Stomach (tissue), 9 donors: ENCODE data around the gene GRIK1. TPM values are rescaled to one million over a fixed set of nuclear protein-coding genes. Genes with fewer than 3 reads are reported as not detected.

ENCODE experiments used
- DNase-seq, 2 donors: peaks; one replicate each; pipeline versions ENCODE4 v3.0.0 to v3.0.0-alpha.2; 2013 to 2019
- H3K27ac ChIP-seq, 5 donors: fragments of 200-600 bp in 4 of 5; sonication (generic) in 4 of 5; one replicate each; pipeline ENCODE4 v1.5.1; 2013 to 2019; ENCODE audit warnings: mild to moderate bottlenecking in 1 of 5, moderate library complexity in 1 of 5
- H3K27me3 ChIP-seq, 3 donors: fragments of 200-600 bp; sonication (generic); one replicate each; pipeline ENCODE4 v1.5.1; 2017 to 2019; ENCODE audit warnings: mixed run types in 1 of 3
- H3K36me3 ChIP-seq, 4 donors: fragments of 200-600 bp; sonication (generic); 1 replicate in 3 of 4; 2 replicates in 1 of 4; pipeline ENCODE4 v1.5.1; 2016 to 2019
- H3K4me1 ChIP-seq, 4 donors: fragments of 200-600 bp; sonication (generic); one replicate each; pipeline ENCODE4 v1.5.1; 2016 to 2019
- H3K4me3 ChIP-seq, 4 donors: fragments of 200-600 bp; sonication (generic) in 3 of 4; one replicate each; pipeline ENCODE4 v1.5.1; 2016 to 2019; ENCODE audit warnings: mild to moderate bottlenecking in 1 of 4
- H3K9me3 ChIP-seq, 4 donors: fragments of 200-600 bp; sonication (generic); one replicate each; pipeline ENCODE4 v1.5.1; 2016 to 2019
- EP300 ChIP-seq: sonication (generic); formaldehyde crosslinking; IDR thresholded peaks from one replicate; pipeline ENCODE4 v1.6.1; 2017; ENCODE audit warnings: antibody characterized with exemption
- POLR2A ChIP-seq, 4 donors: fragments of 450-650 bp; IDR thresholded peaks; one replicate each; pipeline ENCODE4 v1.6.1; 2016; ENCODE audit warnings: antibody characterized with exemption in 4 of 4, control low read depth in 2 of 4, mild to moderate bottlenecking in 1 of 4, moderate library complexity in 1 of 4
- POLR2AphosphoS5 ChIP-seq, 3 donors: sonication (generic); formaldehyde crosslinking; IDR thresholded peaks; one replicate each; pipeline ENCODE4 v1.6.1; 2016; ENCODE audit warnings: antibody characterized with exemption in 3 of 3
- WGBS, 5 donors: extraction: QIAGEN DNeasy Blood & Tissue Kit in 3 of 5; methylation state at CpG; one replicate each; pipeline versions ENCODE4 v1.1.5 to v1.1.7; 2013 to 2018; 5-methylcytosine and 5-hydroxymethylcytosine counted together
- intact Hi-C: fragments of 100-400 bp; cut with DNase I; formaldehyde crosslinking; loops from one replicate; pipeline ENCODE4 v1.15.1; 2023; ENCODE audit warnings: low total_unique reads
- polyA plus RNA-seq, 3 donors: library from polyadenylated mRNA; stranded (reverse); fragments of 200-250 nt; gene quantifications; one replicate each; pipeline ENCODE4 v1.2.3, GENCODE V29; 2013
- total RNA-seq, 5 donors: library from RNA; depleted of rRNA; stranded (reverse); fragments of >200 nt; gene quantifications; one replicate each; pipeline versions ENCODE4 v1.1.0 to v1.2.3, GENCODE V29; 2014 to 2016
- TF ChIP-seq, protein P1 (sequence below), 7 experiments: fragments of 450-650 bp in 4 of 7; fragments of 200-600 bp in 3 of 7; sonication (generic) in 3 of 7; IDR thresholded peaks; one replicate each; pipeline ENCODE4 v1.5.1; 2016 to 2019; ENCODE audit warnings: antibody characterized with exemption in 7 of 7, control low read depth in 2 of 7, mild to moderate bottlenecking in 1 of 7
- donor health status: healthy with polysubstance abuse.
- donor health status: Bipolar disorder and iron deficiency.
- donor health status: healthy.

The GRIK1 gene
- total and polyA plus RNA-seq, 8 donors, result 0.06 to 1.5 (median 0.66) TPM; not detected in 4

DNA sequence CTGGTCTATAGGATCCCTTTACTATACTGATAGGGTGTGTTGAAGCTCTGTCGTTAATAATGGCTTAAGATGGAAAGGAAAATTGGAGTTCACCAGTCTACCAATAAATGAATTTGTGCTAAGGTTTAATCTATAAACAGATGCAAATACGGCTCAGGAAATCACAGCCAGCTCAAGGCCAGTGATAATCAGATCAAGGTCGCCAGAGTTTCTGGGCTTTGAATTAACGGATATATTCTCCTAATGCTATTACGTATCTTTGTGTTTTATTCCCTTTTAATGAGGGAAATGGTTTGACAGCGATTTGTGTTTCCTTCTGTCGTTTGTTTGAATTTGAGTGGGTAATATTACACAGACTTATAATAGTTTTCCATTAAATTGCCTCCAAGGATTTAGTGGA lies 361.5 kb downstream of the GRIK1 start:
- intact Hi-C loops, result no loop called here
- Histone ChIP-seq H3K4me1 (no peaks in the 10 kb centered on the region), H3K27ac (no peak overlapping the region), H3K9me3 (no peaks in the 10 kb centered on the region), H3K27me3 (no peaks in the 10 kb centered on the region), H3K4me3 (no peak overlapping the region), H3K36me3 (no peaks in the 10 kb centered on the region)
- DNase-seq, result no peak
- TF ChIP-seq POLR2A (IDR thresholded peaks at IDR 0.05) (no peak), EP300 (no peak), POLR2AphosphoS5 (IDR thresholded peaks at IDR 0.05) (no peak)
- TF ChIP-seq, protein P1, sequence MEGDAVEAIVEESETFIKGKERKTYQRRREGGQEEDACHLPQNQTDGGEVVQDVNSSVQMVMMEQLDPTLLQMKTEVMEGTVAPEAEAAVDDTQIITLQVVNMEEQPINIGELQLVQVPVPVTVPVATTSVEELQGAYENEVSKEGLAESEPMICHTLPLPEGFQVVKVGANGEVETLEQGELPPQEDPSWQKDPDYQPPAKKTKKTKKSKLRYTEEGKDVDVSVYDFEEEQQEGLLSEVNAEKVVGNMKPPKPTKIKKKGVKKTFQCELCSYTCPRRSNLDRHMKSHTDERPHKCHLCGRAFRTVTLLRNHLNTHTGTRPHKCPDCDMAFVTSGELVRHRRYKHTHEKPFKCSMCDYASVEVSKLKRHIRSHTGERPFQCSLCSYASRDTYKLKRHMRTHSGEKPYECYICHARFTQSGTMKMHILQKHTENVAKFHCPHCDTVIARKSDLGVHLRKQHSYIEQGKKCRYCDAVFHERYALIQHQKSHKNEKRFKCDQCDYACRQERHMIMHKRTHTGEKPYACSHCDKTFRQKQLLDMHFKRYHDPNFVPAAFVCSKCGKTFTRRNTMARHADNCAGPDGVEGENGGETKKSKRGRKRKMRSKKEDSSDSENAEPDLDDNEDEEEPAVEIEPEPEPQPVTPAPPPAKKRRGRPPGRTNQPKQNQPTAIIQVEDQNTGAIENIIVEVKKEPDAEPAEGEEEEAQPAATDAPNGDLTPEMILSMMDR (IDR thresholded peaks at IDR 0.05), result no peak
- 67 to 82% (median 80%) methylated on average over 7 of the region's 7 CpGs for WGBS, 5 donors

DNA sequence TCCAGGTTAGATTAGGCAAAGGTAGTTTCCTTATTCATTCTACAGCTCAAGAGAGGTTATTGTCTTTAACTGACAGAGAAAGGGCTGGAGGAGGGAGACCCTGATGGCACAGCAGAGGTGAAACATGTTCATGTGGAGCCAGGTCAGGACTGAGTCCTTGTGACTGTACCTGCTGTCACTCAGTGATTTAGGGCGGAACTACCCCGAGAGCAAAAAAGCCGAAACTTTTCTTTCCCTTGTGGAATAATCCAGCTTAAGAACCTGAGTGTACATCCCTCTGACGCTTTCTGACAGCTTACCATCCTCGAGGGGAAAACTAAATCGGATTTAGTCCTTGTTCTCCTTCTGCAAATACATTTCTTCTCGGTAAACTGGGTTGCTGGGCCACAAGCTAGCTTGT lies 367.8 kb downstream of the GRIK1 start:
- TF ChIP-seq, protein P1 (IDR thresholded peaks at IDR 0.05), result no peak
- TF ChIP-seq POLR2A (IDR thresholded peaks at IDR 0.05) (no peak), EP300 (no peak), POLR2AphosphoS5 (IDR thresholded peaks at IDR 0.05) (no peak)
- no peak overlapping the region for H3K27ac ChIP-seq
- H3K4me3 ChIP-seq, result no peak overlapping the region
- no peaks in the 10 kb centered on the region for H3K27me3 ChIP-seq
- DNase-seq, result no peak
- WGBS, 5 donors, result 78 to 89% (median 84%) methylated on average over 7 of the region's 7 CpGs
- no peaks in the 10 kb centered on the region for H3K9me3 ChIP-seq
- intact Hi-C loops, result no loop called here
- no peaks in the 10 kb centered on the region for H3K36me3 ChIP-seq
- H3K4me1 ChIP-seq, result no peaks in the 10 kb centered on the region

DNA sequence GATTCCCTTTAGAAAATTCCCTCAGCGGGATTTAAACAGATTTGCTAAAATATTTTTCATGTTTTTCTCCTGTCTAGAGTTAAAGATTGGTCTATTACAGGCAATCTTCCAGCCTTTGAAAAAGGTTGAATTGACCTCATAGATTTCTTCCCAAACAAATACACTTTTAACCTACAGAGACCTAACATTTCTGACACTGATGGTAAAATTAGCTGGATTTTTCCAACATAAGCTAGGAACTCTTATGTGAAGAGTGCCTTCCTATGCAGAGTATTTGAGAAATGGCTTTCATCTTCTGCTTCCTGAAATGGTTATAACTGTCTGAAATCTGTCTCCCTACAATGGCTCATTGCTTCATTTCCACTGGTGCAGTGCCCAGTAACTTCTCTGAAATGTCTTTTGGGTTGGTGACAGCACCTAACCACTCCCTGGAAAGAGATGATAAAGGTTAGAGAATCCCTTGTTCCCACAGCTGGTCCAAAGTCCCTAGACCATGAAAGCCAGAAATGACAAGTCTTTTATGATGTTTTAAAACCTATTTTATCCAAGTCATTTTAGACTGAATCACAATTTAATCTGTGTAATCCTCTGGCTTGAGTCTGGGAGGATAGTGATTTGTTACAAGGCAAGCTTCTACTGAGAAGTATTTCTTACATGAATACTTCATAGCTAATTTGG lies 371.6 kb downstream of the GRIK1 start:
- Histone ChIP-seq H3K27ac (no peak overlapping the region), H3K4me3 (no peak overlapping the region), H3K36me3 (no peaks in the 10 kb centered on the region), H3K9me3 (no peaks in the 10 kb centered on the region), H3K4me1 (no peaks in the 10 kb centered on the region), H3K27me3 (no peaks in the 10 kb centered on the region)
- no peak for DNase-seq
- TF ChIP-seq POLR2AphosphoS5 (IDR thresholded peaks at IDR 0.05), result no peak
- TF ChIP-seq POLR2A (IDR thresholded peaks at IDR 0.05), result no peak
- TF ChIP-seq, protein P1 (IDR thresholded peaks at IDR 0.05), result no peak
- TF ChIP-seq EP300, result no peak
- WGBS, 5 donors, result 79 to 91% (median 87%) methylated on average over 1 of the region's 1 CpG
- intact Hi-C loops, result no loop called here

DNA sequence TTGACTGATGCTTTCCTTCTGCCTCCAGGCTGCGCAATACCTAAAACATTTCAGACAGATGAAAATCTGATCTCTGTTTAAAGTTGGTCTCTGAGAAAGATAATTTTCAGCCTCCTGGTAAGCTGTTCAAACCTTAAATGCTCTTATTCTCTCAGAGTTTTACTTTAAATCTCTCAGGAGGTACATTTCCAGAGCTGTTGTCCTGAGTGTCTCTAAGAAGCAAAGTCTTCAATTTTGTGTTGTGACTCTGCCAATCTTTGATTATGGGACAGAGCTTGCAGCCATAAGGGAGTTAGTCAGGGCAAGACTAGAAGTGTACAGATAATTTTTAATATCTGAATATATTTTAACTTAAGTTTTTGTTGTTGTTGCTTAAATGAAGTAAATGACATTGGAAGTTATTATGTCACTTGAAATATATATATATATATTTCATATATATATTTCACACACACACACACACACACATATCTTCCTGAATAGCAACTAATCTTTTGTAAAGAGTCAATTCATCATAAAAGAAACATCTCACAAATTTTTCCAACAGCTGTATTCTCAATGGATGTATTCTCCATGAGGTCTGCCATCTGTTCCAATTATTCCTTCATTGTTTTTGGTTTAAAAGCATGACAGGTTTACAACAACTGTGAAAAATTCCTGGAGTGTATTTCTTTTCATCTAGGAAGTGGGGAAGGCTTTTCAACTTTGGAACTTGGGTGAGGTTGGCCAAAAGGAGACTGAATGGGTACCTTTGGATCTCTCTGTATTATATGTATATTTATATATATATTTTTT lies 381.7 kb downstream of the GRIK1 start:
- peaks cover 0 to 3% (median 0%) of the 10 kb centered on the region in 4 donors for H3K36me3 ChIP-seq
- H3K27me3 ChIP-seq, result no peaks in the 10 kb centered on the region
- H3K4me1 ChIP-seq, result no peaks in the 10 kb centered on the region
- DNase-seq, result no peak
- intact Hi-C loops, result no loop called here
- no peak overlapping the region for H3K27ac ChIP-seq
- TF ChIP-seq, protein P1 (IDR thresholded peaks at IDR 0.05), result no peak
- TF ChIP-seq POLR2AphosphoS5 (IDR thresholded peaks at IDR 0.05), result no peak
- no peak for TF ChIP-seq EP300
- TF ChIP-seq POLR2A (IDR thresholded peaks at IDR 0.05), result no peak
- H3K4me3 ChIP-seq, result no peak overlapping the region
- no peaks in the 10 kb centered on the region for H3K9me3 ChIP-seq
- 86 to 100% (median 92%) methylated on average over 1 of the region's 1 CpG for WGBS, 5 donors
